HL-60 (cell line): ENCODE data around the gene GPR161.
"Not testable (repeated sequence)": the region's sequence is repeated elsewhere in the genome, so short reads cannot be mapped to it uniquely, and the experiment has no call there.

Experiments
- DNase-seq, 2 experiments: peaks; one replicate each; pipeline ENCODE4 v3.0.0-alpha.2; 2010 to 2020; ENCODE audit warnings: low read depth in 1 of 2, low spot score in 1 of 2
- H3K27ac ChIP-seq: fragments of 250-450 bp; sonication (Bioruptor Pico); replicated peaks from 2 replicates; pipeline ENCODE4 v1.5.1; 2020; ENCODE audit warnings: mild to moderate bottlenecking, moderate library complexity
- H3K27me3 ChIP-seq: fragments of 250-450 bp; sonication (Bioruptor Pico); 2 replicates; pipeline ENCODE4 v1.5.1; 2021; ENCODE audit warnings: mild to moderate bottlenecking, moderate library complexity; ENCODE audit not compliant: insufficient read depth, poor library complexity, severe bottlenecking
- H3K4me3 ChIP-seq: replicated peaks from 2 replicates; pipeline ENCODE4 v1.5.1; 2011; ENCODE audit warnings: mild to moderate bottlenecking, control low read depth, low read length; ENCODE audit not compliant: insufficient read depth
- CTCF ChIP-seq: IDR thresholded peaks from one replicate; pipeline ENCODE4 v1.5.1; 2011; ENCODE audit warnings: low read length, control low read depth, inconsistent platforms; ENCODE audit not compliant: insufficient read depth
- GABPA ChIP-seq: IDR thresholded peaks from 2 replicates; pipeline ENCODE4 v1.6.1; 2012; ENCODE audit warnings: low read depth
- POLR2AphosphoS5 ChIP-seq: IDR thresholded peaks from 2 replicates; pipeline ENCODE4 v1.6.1; 2012; ENCODE audit warnings: low read depth
- REST ChIP-seq: IDR thresholded peaks from 2 replicates; pipeline ENCODE4 v1.6.1; 2012; ENCODE audit warnings: low read depth; ENCODE audit not compliant: insufficient replicate concordance
- SPI1 ChIP-seq: IDR thresholded peaks from 2 replicates; pipeline ENCODE4 v1.6.1; 2012; ENCODE audit warnings: low read depth, mild to moderate bottlenecking, borderline replicate concordance

The GPR161 gene

GRCh38 chr1:168064216-168064615 is 72.5 kb downstream of the GPR161 start:
- H3K4me3 ChIP-seq: no peak overlapping the region
- DNase-seq: no peak
- TF ChIP-seq GABPA (no peak), SPI1 (no peak), REST (no peak), POLR2AphosphoS5 (no peak), CTCF (no peak)
- no peak overlapping the region for H3K27ac ChIP-seq
- no peaks in the 10 kb centered on the region for H3K27me3 ChIP-seq

- no peak for DNase-seq
- TF ChIP-seq SPI1: no peak
- TF ChIP-seq GABPA: no peak
- no peak for TF ChIP-seq POLR2AphosphoS5
- no peak for TF ChIP-seq CTCF
- no peak for TF ChIP-seq REST
- H3K4me3 ChIP-seq: no peak overlapping the region
Measured at GRCh38 chr1:168057921-168058320, 78.8 kb downstream of the GPR161 start.

GRCh38 chr1:168057355-168057754 is 79.4 kb downstream of the GPR161 start:
- Histone ChIP-seq H3K27ac (no peak overlapping the region), H3K4me3 (no peak overlapping the region), H3K27me3 (no peaks in the 10 kb centered on the region)
- TF ChIP-seq SPI1 (no peak), POLR2AphosphoS5 (no peak), CTCF (no peak), REST (no peak), GABPA (no peak)
- no peak for DNase-seq

More at GRCh38 chr1:168057921-168058320, 78.8 kb downstream of the GPR161 start:
- Histone ChIP-seq H3K27ac (no peak overlapping the region), H3K27me3 (no peaks in the 10 kb centered on the region)

GRCh38 chr1:168056152-168056551 is 80.6 kb downstream of the GPR161 start:
- DNase-seq, H3K27me3 ChIP-seq, H3K27ac ChIP-seq, H3K4me3 ChIP-seq: not testable (repeated sequence)
